OCI-M2 (cell line): ENCODE measurements around the gene CWC27.
"Not testable (repeated sequence)": the region's sequence is repeated elsewhere in the genome, so short reads cannot be mapped to it uniquely, and the experiment has no call there.

Source experiments
- DNase-seq: peaks from one replicate; lab custom pipeline; 2025; ENCODE audit not compliant: unreplicated experiment; lab: John Stamatoyannopoulos, UW

Gene CWC27

DNA sequence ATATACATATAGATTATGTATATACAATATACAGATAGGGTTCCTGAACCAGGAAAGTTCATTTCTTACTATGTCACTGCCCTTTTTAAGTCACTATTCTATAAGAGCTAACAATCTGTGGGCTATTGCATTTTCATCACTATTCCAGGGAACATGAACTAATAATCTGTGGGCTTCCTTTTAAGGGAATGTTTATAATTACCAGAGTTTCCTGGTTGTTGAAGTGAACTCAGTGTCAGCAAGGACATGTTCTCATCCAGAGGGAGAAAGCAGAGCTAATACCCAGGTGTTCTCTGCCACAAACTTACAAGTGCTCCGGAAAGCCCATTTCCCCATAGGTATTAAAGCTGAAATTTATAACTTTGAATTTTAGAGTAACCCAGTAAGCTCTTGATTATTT lies 69.6 kb downstream of the CWC27 start:
- no peak for DNase-seq

GRCh38 chr5:64838803-64839202 lies 70.1 kb downstream of the CWC27 start:
- no peak for DNase-seq

DNA sequence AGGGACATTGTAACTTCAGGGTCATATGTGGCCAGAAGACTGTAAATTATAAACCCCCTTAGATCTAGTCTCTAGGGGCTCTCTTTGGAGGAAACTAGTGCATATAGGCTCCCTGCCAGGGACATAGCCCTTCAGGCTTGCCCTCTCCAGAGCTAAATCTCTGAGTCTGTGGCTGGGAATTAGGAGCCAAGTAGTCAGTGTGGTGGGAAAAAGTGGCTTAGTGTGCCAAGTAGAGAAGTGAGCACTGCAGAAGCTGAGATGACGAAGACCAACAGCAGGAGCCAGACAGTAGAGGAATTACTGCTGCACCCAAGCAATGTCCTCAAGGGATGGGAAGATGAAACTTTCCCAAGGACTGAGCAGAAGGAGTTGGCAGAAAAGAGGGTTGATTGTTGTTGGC lies 71.2 kb downstream of the CWC27 start:
- DNase-seq, result no peak

DNA sequence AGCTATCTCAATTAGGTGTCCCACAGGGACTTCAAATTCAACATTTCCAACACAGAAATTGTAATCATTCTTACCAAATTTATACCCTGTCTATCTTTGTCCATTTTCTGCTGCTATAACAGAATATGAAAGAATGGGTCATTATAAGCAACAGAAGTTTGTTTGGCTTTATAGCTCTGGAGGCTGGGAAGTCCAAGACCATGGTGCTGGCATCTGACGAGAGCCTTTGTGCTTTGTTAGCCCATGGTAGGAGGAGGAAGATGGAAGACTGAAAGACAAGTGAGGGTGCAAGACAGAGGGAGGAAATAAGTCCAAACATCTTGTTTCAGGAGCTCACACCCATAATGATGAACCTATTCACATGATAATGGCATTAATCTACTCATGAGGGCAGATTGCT lies 72.2 kb downstream of the CWC27 start:
- no peak for DNase-seq

DNA sequence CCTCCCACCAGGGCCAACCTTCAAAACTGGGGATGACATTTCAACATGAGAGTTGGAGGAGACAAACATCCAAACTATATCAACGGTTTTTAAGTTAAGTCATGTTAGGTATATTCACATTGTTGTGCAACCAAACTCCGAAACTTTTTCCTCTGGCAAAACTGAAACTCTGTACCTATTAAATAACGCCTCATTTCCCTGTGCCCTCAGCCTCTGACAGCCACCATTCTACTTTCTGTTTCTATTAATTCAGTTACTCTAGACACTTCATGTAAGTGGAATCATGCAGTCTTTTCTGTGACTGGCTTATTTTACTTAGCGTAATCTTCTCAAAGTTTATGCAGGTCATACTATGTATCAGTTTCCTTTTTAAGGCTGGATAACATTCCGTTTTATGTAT lies 85.0 kb downstream of the CWC27 start:
- no peak for DNase-seq

DNA sequence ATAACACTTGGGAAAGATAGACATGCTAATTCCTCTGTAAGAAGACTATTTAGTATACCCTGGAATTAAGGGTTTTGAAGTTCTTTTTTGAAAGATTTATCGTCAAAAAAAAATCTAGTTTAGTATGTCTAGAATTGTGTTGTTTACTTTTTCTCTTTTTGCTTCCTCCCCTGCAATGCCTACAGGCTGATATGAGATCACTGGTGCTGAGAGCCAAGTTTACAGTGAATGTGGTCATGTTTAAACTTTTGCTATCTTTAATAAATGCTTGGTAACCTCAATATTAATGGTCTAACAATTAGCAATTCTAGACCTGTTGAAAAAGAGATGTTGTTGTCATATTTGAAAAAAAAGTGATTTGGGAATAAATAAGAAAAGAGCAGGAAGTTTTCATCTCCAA lies 86.1 kb downstream of the CWC27 start:
- no peak for DNase-seq

DNA sequence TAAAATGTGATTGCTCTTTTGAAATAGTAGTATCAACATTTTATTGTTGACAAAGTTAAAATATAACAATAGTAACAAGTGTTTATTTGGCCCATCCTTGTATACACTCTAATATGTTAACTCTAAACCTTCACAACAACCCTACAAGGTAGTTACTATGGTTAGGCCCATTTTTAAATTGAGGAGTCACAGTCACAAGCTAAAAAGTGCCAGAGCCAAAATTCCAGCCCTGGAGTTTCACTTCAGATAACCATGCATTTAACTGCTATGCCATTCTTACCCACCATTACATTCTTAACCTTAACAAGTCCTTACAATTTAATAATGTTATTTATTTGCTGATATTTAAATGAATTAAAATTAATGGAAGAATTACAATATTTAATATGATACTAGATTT lies 91.2 kb downstream of the CWC27 start:
- no peak for DNase-seq

GRCh38 chr5:64861281-64861680 lies 92.6 kb downstream of the CWC27 start:
- DNase-seq, result no peak

DNA sequence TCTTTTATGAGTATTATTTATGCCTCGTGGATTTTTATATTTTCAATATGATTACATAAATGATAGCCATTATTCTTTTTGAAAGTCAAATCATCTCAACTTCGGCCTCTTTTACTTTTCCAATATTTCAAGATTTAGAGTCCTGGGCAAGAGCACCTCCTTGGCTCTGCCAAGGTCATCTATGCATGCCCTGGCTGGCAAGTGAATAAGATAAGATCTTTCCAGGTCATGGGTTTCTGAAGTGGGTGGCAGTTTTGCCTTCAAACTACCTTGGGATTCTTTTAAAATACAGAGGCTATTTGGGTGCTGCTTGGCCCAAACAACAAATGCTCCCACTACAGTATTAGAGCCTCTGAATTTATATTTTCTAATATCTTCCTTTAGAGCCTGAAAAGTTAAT lies 95.4 kb downstream of the CWC27 start:
- no peak for DNase-seq

- no peak for DNase-seq
Measured at GRCh38 chr5:64865662-64866061, 96.9 kb downstream of the CWC27 start.

DNA sequence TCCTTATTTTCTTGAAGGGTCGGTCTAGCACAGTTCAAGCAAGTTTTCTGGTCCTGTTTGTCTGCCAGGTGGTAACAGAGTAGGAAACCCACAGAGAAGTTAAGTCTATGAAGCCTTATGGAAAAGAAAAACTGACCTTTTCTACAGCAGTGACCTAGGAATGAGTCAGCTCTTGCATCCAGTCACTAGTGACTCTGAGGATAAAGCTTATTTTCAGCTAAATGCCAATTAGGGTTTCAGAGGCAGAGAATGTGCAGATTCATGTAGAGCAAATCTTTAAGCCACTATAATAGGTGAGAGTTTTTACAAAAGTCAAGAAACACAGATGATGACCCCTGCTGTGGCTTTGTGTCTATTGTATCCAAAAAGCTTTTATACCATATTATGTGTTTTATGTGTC lies 100.7 kb downstream of the CWC27 start:
- no peak for DNase-seq

DNA sequence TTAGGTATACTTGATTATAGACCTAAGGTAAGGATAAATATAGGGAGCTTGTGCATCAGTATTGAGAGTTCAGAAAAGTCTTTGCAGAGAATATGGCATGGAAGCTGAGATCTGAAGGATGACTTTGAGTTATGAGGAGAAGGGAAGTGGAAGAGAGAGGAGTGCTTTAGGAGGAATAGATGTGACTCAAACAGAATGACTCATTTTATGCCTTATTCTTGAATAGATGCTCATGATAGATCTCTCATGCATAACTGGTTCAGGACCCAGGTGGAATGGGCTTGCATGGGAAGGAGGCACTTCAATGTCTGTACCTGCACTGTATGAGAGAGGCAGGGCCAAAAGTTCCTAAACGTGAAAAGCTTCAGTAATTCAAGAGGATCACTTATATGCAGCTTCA lies 103.3 kb downstream of the CWC27 start:
- DNase-seq, result no peak

DNA sequence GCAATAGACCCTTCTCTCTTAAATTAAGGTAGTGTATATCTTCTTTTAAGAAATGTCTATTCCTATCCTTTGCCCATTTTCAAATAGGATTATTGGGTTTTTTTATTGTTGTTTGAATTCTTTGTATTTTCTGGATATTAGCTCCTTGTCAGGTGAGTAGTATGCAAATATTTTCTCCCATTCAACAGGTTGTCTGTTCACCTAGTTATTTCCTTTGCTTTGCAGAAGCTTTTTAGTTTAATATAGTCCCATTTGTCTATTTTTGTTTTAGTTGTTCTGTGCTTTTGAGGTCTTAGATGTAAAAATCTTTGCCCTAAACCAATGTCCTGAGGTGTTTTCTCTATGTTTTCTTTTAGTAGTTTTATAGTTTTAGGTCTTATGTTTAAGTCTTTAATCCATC lies 104.7 kb downstream of the CWC27 start:
- no peak for DNase-seq

DNA sequence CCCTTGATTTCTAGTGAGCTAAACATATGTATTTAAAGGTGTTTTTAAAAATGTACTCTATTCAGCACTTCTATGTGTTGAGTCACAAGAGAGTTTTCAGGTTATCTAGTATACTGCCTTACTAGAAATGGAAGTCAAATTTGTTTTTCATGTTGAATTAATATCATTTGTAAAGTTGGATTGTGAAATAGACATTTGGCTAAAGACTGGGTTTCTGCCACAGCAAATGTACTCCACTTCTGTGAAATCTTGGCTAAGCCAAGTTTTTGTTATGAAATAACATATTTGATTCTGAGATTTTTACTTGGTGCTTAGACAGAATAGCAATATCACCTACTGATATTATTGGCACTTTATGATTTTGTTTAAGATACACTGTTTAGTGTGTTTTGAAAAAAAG lies 106.0 kb downstream of the CWC27 start:
- DNase-seq, result no peak

GRCh38 chr5:64876203-64876602 lies 107.5 kb downstream of the CWC27 start:
- DNase-seq, result no peak

GRCh38 chr5:64880821-64881220 lies 112.1 kb downstream of the CWC27 start:
- no peak for DNase-seq

DNA sequence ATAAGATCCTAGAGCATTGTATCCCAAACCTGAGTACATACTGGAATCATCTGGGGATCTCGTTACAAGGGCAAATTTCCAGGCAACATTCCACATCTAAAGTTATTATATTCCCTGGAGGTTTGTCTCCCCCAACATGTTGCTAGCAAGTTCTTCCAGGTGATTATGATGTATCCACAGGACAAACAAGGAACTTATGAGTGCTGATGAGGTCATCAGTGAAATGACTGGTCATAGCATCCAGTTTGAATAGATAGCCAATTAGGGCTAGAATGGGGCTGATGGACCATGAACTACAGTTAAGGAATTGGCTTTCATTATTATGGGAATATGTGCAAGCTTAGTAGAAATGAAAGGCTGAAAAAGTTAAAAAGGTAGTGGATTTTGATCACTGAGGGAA lies 115.2 kb downstream of the CWC27 start:
- no peak for DNase-seq

DNA sequence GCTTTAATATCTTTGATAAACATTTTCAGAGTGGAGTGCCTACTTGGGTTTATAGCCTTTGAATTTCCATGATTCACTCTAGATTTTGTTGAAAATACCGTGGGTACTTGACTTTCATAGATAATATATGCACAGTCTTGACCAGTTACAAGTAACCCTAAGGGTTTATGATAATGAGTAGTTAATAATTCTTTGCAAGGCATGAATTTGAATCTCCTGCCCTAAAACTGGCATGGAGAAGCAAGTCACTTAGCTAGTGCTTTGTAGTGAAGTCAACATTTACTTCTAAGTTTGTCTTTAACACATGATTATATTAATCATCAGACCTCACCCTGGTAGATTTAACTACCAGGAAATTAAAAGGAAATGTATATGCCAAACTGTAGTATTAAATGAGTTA lies 115.8 kb downstream of the CWC27 start:
- no peak for DNase-seq

GRCh38 chr5:64887910-64888309 lies 119.2 kb downstream of the CWC27 start:
- DNase-seq, result no peak

- no peak for DNase-seq
Measured at GRCh38 chr5:64895748-64896147, 127.0 kb downstream of the CWC27 start.

GRCh38 chr5:64899838-64900237 lies 131.1 kb downstream of the CWC27 start:
- DNase-seq, result no peak

GRCh38 chr5:64900618-64901017 lies 131.9 kb downstream of the CWC27 start:
- DNase-seq, result no peak

GRCh38 chr5:64907399-64907798 lies 138.7 kb downstream of the CWC27 start:
- not testable (repeated sequence) for DNase-seq

GRCh38 chr5:64914396-64914795 lies 145.7 kb downstream of the CWC27 start:
- no peak for DNase-seq
